Glomerular endothelial cell (primary cell): ENCODE data around the gene OR14K1. TPM values are rescaled to one million over a fixed set of nuclear protein-coding genes. Genes with fewer than 3 reads are reported as not detected.
"Not testable (repeated sequence)": the region's sequence is repeated elsewhere in the genome, so short reads cannot be mapped to it uniquely, and the experiment has no call there.

Experiments used
- DNase-seq: peaks from one replicate; pipeline ENCODE4 v3.0.0-alpha.2; 2011; ENCODE audit warnings: low read depth, low spot score; ENCODE audit errors: extremely low read depth
- total RNA-seq: library from RNA; depleted of rRNA; stranded (reverse); fragments of >200 nt; gene quantifications from 2 replicates; pipeline ENCODE4 v1.2.3, GENCODE V29; 2015

The OR14K1 gene, protein sequence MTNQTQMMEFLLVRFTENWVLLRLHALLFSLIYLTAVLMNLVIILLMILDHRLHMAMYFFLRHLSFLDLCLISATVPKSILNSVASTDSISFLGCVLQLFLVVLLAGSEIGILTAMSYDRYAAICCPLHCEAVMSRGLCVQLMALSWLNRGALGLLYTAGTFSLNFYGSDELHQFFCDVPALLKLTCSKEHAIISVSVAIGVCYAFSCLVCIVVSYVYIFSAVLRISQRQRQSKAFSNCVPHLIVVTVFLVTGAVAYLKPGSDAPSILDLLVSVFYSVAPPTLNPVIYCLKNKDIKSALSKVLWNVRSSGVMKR
- total RNA-seq: not detected in 2 replicates

DNA sequence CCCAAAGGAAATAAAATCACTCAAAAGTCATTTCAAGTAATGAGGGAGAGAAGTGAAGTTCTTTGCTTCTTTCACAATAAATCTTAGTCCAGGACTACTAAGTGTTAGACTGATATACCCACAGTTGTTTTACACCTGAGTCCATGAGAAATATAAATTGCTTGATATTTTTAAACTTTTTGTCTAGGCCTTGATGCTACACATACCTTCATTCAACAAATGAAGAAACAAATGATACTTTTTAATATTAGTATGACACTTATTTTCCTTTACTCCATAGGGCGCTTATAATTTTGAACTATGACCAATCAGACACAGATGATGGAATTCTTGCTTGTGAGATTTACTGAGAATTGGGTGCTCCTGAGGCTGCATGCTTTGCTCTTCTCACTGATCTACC lies at the start of gene OR14K1:
TSS of gene OR14K1 (plus strand) at position 301 of the 400 bp plus-strand sequence. CDS start at position 301, 0 bp downstream.
- DNase-seq: no peak

DNA sequence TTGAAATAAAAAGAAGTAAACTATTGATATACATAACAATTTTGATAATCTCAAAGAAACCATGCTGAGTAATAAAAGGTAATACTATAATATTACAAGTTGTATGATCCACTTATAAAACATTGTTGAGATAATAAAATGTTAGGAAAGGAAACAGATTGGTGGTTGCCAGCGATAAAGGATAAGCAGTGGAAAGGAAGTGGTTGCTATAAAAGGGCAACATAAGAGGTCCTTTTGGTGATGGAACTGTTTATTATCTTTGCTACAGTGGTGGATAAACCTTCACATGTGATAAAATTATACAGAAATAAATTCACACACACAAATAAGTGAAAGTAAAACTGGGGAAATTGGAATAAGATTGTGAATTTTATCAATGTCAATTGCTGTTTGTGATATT lies 37.1 kb upstream of the OR14K1 start:
- DNase-seq: no peak

DNA sequence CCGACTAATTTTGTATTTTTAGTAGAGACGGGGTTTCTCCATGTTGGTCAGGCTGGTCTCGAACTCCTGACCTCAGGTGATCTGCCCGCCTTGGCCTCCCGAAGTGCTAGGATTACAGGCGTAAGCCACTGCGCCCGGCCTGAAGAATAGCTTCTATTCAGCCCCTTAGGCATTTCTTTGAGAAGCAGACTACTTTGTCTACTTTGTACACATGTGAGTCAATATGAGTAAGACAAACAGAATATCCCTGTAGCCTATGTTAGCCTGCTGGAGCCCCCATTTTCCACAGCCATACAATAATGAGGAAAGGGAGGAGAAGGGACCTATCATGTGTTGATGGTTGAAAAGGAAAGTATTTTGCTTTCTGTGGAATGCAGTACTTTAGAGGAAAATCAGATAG lies 27.7 kb upstream of the OR14K1 start:
- not testable (repeated sequence) for DNase-seq

DNA sequence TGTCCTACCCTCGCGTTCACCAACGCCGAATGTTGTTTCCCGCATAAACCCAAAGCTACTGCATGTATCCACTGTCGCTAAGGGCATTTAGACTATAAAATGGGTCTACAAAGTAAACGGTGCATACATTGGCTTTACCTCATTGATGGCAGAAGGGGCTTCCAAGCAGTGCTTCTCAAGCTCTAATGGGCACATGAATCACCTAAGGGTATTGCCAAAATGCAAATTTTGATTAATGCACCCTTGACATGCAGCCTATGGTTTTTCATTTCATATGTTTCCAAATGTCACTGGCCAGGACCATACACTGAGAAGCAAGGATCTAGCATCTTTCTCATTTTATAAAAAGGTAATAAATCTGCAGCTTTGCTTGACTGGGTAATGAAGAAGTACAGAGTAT lies 24.7 kb upstream of the OR14K1 start:
- DNase-seq: no peak

DNA sequence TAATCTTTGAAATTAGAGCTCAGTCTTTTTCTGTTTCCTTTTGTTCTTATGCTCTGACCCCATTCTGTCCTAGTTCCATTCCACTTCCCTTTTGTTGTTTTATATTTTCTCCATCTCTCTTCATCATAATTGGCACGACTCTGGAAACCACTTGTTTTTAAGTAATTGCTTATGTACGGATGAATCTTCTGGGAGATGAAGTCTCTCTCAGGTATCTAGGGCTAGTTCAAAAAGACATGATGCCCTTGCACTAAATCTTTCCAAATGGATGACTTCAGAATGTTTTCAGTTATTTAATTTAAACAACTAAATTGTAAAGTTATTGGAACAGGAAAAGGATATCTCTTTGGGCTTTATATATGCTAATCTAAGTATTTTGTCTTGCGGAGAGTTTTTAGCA lies 21.9 kb upstream of the OR14K1 start, which contains the start of gene OR6F1:
TSS of gene OR6F1 (minus strand) at position 101 of the 400 bp plus-strand sequence. CDS start 3,891 bp downstream, outside the sequence.
- DNase-seq: no peak

DNA sequence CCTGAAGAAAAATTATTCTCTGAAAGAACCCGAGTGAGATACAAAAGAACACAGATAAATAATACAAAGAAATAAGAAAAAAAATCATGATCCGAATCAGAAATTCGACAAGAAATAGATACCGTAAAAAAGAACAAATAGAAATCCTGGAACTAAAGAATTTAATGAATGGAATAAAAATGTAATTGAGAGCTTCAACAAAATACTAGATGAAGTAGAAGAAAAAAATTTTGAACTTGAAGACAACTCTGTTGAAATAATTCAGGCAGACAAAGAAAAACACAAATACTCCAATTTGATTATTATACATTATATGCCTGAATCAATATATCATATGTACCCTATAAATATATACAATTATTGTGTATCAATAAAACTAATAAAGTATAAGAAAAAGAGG lies 17.2 kb upstream of the OR14K1 start:
- no peak for DNase-seq

DNA sequence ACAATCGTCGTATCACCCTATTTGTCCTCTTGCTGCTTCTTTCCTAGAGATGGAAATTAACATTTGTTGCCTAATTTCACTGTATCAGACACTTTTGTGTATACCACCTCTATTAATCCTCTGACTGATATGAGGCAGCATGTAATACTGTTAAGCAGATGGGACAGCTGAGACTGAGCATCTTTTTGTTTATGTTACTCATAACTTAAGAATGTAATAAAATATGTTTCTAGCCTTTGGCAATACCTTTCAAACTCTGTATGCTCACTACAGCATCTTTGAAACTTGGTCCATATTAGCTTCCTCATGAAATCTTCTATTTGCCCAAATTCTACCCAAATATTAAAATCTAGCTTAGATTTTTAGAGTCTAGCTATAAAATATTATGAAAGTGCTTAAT lies 2.3 kb downstream of the OR14K1 start:
- DNase-seq: no peak

DNA sequence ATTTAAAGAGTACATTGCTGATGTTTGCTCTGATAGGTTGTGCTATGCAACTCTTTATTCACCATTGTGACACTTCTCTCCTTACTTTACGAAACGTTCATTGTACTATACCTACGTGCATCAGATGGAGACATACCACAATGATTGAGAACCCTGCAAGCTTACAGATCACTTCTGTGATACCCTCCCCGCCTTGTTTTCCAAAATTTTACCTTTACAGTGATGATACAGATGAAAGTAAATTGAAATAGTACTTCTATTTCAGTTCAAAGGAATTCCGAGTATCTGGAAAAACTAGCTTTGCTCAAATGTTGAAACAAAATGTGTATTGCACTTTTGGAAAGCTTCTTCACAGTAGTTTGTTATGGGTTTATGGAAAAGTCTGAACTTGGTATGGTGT lies 3.3 kb downstream of the OR14K1 start:
- no peak for DNase-seq

DNA sequence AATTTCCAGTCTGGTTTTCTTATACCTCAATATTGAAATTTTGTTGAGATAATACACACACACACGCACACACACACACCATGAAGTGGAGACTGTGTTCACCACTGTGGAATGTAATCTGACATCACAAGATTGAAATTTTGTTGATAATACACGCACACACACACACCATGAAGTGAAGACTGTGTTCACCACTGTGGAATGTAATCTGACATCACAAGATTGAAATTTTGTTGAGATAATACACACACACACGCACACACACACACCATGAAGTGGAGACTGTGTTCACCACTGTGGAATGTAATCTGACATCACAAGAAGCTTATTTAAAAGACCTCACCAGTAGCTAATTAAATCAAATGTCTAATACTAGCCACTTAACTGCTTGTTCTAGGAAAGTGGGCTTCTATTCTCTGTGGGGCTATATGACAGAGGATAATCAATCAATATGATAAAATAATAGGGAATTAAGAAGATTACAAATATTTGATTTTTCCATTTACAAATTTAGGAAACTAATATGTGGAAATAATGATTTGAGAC lies 3.9 kb downstream of the OR14K1 start:
- not testable (repeated sequence) for DNase-seq

DNA sequence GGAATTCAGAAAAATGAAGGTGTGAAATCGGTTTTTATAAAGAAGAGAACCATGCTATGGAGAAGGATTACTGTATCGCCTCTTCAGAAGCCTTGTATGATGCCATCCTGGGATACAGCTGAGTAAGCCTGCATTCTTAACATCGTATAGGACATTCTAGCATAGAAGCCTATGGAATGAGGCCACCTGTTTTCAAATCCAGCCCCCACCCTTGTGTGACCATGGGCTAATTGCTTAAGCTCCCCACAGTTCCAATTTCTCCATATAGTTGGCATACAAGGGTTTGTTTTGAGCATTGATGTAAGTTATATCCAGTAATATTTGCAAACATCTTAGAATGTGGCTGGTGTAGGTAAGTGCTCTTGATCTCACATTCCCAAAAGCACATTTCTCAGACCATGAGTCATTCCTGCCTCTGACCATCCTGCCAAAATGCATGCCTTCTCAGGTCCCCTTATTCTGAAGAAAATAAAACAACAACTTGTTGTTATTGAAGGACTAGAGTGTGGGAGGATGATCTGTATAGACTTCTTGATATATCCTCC lies 8.0 kb downstream of the OR14K1 start:
- no peak for DNase-seq

DNA sequence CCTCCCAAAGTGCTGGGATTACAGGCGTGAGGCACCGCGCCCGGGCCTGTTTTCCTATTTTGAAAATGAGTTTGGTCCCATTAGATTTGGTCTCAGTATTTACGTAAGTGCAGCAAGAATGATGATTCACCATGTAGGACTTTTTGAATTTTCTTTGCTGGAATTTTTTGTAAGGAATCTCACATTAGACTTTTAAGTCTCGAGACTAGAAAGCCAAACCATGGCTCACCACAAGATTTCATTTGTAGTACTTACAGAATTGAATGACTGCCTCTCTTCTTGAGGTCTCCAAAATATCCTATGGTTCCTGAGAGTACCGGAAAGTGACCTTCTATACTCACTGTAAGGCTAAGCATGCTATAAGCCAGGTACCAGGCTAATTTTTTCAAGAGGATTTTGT lies 9.2 kb downstream of the OR14K1 start:
- no peak for DNase-seq

DNA sequence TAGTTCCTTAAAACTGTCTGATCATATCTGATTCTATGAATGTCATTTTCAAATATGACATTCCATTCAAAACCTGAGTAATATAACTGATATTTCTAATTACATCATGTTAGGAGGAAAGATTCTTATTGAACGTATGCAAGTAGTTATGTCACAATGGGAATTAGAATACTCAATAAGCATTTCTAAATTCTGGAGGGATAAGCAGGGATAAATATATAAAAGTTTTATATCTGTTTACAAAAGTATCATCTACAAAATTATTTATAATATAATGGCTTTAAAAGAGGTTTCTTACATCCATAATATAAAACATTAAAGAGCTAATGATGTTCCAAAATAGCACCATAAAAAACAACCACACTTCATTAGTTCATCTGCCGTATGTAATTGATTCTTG lies 9.6 kb downstream of the OR14K1 start, which contains the start of gene OR14A2:
TSS of gene OR14A2 (minus strand) at position 101 of the 400 bp plus-strand sequence.
- no peak for DNase-seq

DNA sequence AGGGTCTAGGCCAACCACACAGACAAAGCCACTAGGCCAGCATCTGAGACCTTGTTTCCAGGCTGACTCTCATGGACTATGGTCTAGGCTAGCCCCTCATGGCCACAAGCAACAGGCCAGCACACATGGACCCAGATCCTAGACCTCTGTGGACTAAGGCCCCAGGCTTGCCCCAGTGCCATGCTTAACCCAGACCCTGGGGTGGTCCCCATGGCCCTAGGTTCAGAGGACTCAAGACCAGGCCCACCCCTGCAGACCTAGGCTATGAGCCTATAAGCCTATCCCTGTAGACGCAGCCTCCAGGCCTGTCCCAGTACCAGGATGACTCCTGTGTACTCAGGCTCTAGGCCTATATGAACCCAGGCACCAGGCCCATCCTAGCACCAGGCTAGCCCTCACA lies 11.5 kb downstream of the OR14K1 start:
- DNase-seq: no peak

DNA sequence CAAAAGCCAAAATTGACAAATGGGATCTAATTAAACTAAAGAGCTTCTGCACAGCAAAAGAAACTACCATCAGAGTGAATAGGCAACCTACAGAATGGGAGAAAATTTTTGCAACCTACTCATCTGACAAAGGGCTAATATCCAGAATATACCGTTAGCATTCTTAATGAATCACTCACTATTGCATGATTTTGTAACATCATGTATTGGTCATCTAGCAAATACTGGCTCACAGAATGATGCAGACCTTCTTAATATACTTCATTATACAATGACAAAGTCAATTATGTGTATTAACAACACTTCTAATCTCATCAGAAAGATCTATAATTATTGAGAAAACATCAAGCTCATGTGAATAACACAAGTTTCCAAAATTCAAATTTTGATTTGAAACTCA lies 15.9 kb downstream of the OR14K1 start:
- DNase-seq: not testable (repeated sequence)

DNA sequence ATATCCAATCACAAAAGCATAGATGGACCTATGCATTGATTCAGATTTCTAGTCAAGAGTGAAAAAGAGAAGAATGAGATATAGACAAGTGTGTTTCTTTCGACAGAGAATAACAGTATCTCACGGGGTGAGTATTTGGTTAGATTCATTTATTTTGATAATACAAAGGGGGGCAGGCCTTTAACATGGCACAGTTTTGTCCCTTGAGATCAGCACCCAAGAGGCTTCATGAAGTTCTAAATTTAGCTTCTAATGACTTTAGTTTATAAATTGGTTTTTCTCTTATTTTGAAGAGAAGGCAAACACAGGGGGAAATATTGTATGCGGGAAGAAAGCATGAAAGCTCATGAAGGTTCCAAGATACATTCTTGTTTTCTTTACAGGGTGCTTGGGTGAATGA lies 22.0 kb downstream of the OR14K1 start, which contains the start of gene OR1C1:
TSS of gene OR1C1 (minus strand) at position 101 of the 400 bp plus-strand sequence. CDS start 2,150 bp downstream, outside the sequence.
- no peak for DNase-seq

DNA sequence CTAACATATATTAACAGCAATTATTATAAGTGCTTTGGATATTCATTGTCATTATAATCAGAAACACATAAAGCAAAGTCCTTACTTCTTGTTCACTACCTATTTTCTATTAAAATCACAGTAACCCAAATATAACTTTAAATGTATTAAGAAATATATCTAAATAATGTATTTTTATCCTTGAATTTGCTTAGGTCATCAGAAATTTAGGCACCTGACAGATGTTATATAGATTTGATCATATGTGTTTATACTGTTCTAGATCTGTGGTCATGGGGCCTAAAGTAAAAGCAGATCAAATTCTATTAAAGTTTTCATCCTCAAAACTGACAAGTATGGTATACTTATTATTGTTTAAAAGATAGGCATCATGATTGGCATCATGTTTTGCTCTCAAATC lies 31.2 kb downstream of the OR14K1 start:
- DNase-seq: no peak

Other genes with a start within 250 kb of the OR14K1 start
- gene OR2C3, start 202.2 kb upstream of the OR14K1 start, total RNA-seq: not detected in 2 replicates
- not detected in 2 replicates for gene GCSAML, start 189.5 kb upstream of the OR14K1 start, total RNA-seq
- gene OR2G2, start 150.3 kb upstream of the OR14K1 start, total RNA-seq: not detected in 2 replicates
- not detected in 2 replicates for gene OR2G3, start 133.0 kb upstream of the OR14K1 start, total RNA-seq
- gene OR13G1, start 58.9 kb upstream of the OR14K1 start, total RNA-seq: not detected in 2 replicates
- gene OR6F1, start 22.0 kb upstream of the OR14K1 start, total RNA-seq: not detected in 2 replicates
- gene OR14A2, start 9.5 kb downstream of the OR14K1 start, total RNA-seq: not detected in 2 replicates
- gene OR1C1, start 21.9 kb downstream of the OR14K1 start, total RNA-seq: not detected in 2 replicates
- gene OR14A16, start 85.5 kb downstream of the OR14K1 start, total RNA-seq: not detected in 2 replicates
- gene OR11L1, start 103.3 kb downstream of the OR14K1 start, total RNA-seq: not detected in 2 replicates
- 2.4 and 3.0 TPM in 2 replicates for gene TRIM58, start 118.6 kb downstream of the OR14K1 start, total RNA-seq
- gene OR2W3, start 157.0 kb downstream of the OR14K1 start, total RNA-seq: 0.58 TPM in 1 of 2 replicates, not detected in the other
- not detected in 2 replicates for gene OR2T8, start 181.6 kb downstream of the OR14K1 start, total RNA-seq
- gene OR2AJ1, start 186.3 kb downstream of the OR14K1 start, total RNA-seq: not detected in 2 replicates
- not detected in 2 replicates for gene OR2L8, start 210.2 kb downstream of the OR14K1 start, total RNA-seq
- gene OR2AK2, start 226.6 kb downstream of the OR14K1 start, total RNA-seq: not detected in 2 replicates